Ascending aorta (tissue), 2 donors: ENCODE results near the gene SH3RF3. TPM values are rescaled to one million over a fixed set of nuclear protein-coding genes. Genes with fewer than 3 reads are reported as not detected.
A peak's percentile ranks its signal among the peaks of the same experiment; 100 is the strongest.

Experiments
- DNase-seq, 2 donors: peaks; one replicate each; pipeline ENCODE4 v3.0.0-alpha.2; 2019; ENCODE audit warnings: low spot score in 2 of 2
- H3K27ac ChIP-seq, 2 donors: fragments of 200-600 bp; sonication (generic); one replicate each; pipeline ENCODE4 v1.5.1; 2016 to 2017; ENCODE audit warnings: mild to moderate bottlenecking in 1 of 2
- H3K27me3 ChIP-seq: fragments of 200-600 bp; sonication (generic); one replicate; pipeline ENCODE4 v1.5.1; 2017
- H3K36me3 ChIP-seq, 2 donors: fragments of 200-600 bp; sonication (generic); one replicate each; pipeline ENCODE4 v1.5.1; 2016
- H3K4me1 ChIP-seq, 2 donors: fragments of 200-600 bp; sonication (generic); one replicate each; pipeline ENCODE4 v1.5.1; 2016 to 2017; ENCODE audit warnings: mild to moderate bottlenecking in 1 of 2
- H3K4me3 ChIP-seq, 2 donors: fragments of 200-600 bp; sonication (generic); one replicate each; pipeline ENCODE4 v1.5.1; 2016 to 2017; ENCODE audit warnings: mild to moderate bottlenecking in 1 of 2
- H3K9me3 ChIP-seq, 2 donors: fragments of 200-600 bp; sonication (generic); one replicate each; pipeline ENCODE4 v1.5.1; 2016
- intact Hi-C: fragments of 100-400 bp; cut with DNase I; formaldehyde crosslinking; loops from one replicate; pipeline ENCODE4 v1.15.1; 2023
- total RNA-seq: library from RNA; depleted of rRNA; stranded (reverse); fragments of >200 nt; gene quantifications from one replicate; pipeline ENCODE4 v1.1.0, GENCODE V29; 2016
- TF ChIP-seq, protein P1 (sequence below), 3 experiments: fragments of 200-600 bp in 2 of 3; fragments of 450-650 bp in 1 of 3; sonication (generic) in 2 of 3; IDR thresholded peaks; one replicate each; pipeline ENCODE4 v1.5.1; 2016 to 2019; ENCODE audit warnings: antibody characterized with exemption in 3 of 3, mild to moderate bottlenecking in 1 of 3, moderate library complexity in 1 of 3

SH3RF3 gene
- total RNA-seq, 1 donor from 2014 or later, result 53.5 TPM

DNA sequence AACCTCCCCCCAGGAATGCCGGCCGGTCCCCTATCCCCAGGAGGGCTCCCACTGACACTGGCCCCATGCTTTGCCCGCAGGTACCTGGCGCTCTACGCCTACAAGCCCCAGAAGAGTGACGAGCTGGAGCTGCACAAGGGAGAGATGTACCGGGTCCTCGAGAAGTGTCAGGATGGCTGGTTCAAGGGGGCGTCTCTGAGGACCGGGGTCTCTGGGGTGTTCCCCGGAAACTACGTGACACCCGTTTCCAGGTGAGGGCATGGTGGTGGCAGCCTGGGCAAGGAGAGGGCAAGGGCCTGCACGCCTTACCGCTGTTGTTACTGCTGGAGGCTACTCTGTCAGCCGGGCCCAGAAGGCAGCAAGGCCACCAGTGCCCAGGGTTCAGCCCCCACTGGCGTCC is 303.4 kb downstream of the SH3RF3 start:
- intact Hi-C loops, result no loop called here

DNA sequence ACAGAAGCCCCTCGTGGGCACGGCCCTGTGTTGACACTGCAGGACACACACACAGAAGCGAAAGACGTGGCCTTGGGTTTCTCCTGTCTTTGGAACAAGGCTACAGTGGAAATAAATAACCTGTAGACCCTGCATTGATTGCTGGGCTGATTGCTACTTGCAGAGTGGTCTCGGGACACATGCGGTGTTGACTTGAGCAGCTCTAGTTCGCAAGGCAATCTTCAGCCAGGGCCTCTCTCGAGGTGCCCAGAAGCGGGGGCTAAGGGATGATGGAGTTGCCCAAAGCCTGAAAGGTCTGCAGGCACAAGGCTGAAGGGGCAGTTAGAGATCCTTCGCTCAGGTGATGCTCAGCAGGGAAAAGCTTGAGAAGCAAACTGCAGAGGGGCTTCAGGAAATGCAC is 304.5 kb downstream of the SH3RF3 start:
- no peaks in the 10 kb centered on the region for H3K9me3 ChIP-seq
- no peak for DNase-seq

More for the DNA sequence above, 303.4 kb downstream of the SH3RF3 start:
- DNase-seq, result no peak
- no peaks in the 10 kb centered on the region for H3K27me3 ChIP-seq
- no peak overlapping the region for H3K4me3 ChIP-seq
- H3K4me1 ChIP-seq, result peaks cover 13 to 18% of the 10 kb centered on the region in 2 donors
- no peak overlapping the region for H3K27ac ChIP-seq
- peaks cover 8 to 15% of the 10 kb centered on the region in 2 donors for H3K36me3 ChIP-seq
- TF ChIP-seq, protein P1, sequence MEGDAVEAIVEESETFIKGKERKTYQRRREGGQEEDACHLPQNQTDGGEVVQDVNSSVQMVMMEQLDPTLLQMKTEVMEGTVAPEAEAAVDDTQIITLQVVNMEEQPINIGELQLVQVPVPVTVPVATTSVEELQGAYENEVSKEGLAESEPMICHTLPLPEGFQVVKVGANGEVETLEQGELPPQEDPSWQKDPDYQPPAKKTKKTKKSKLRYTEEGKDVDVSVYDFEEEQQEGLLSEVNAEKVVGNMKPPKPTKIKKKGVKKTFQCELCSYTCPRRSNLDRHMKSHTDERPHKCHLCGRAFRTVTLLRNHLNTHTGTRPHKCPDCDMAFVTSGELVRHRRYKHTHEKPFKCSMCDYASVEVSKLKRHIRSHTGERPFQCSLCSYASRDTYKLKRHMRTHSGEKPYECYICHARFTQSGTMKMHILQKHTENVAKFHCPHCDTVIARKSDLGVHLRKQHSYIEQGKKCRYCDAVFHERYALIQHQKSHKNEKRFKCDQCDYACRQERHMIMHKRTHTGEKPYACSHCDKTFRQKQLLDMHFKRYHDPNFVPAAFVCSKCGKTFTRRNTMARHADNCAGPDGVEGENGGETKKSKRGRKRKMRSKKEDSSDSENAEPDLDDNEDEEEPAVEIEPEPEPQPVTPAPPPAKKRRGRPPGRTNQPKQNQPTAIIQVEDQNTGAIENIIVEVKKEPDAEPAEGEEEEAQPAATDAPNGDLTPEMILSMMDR (IDR thresholded peaks at IDR 0.05), result no peak
- no peaks in the 10 kb centered on the region for H3K9me3 ChIP-seq

DNA sequence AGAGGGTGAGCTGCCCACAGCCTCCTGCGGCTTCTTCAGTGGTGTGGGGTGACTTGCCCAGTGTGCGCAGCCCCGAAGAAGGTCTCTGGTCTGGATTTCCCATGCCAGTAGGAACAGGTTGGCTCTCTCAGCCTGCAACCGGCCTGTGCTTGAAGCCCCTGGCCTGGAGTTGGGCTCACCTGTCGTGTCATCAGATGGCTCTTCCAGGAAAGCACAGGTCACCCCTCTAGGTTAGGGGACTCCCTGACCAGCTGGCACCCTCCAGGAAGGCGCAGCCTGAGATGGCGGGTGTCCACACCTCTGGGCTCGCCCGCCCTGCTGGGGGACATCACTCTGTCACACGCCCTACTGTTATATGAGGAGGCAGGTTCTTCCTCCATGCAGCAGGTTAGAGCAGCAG is 304.9 kb downstream of the SH3RF3 start:
- H3K9me3 ChIP-seq, result no peaks in the 10 kb centered on the region

More for the DNA sequence above, 304.5 kb downstream of the SH3RF3 start:
- intact Hi-C loops, result no loop called here
- no peaks in the 10 kb centered on the region for H3K27me3 ChIP-seq
- peaks cover 24 to 29% of the 10 kb centered on the region in 2 donors for H3K4me1 ChIP-seq
- peak overlapping the region in 1 of 2 donors; percentile 14 for H3K27ac ChIP-seq
- peaks cover 9 to 15% of the 10 kb centered on the region in 2 donors for H3K36me3 ChIP-seq
- no peak overlapping the region for H3K4me3 ChIP-seq
- TF ChIP-seq, protein P1 (IDR thresholded peaks at IDR 0.05), result no peak

DNA sequence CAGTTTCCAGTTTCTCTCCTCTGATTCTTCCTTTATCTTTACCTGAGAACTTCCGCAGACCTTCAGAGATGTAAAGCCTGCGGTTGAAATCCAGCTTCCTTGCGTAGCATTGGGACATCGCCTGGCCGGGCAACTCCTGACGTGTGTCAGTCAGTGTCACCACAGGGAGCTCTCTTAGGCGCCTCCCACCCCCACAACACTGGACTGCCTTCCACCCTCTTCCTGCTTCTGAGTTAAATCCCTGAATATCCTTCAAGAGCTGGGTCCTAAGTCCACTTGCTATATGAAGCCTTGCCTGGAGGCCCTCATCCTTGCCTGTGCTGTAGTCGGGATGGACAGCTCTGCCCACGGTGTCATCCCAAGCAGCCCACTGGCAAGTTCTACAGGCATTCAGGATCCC is 305.3 kb downstream of the SH3RF3 start:
- Histone ChIP-seq H3K36me3 (peaks cover 9 to 11% of the 10 kb centered on the region in 2 donors), H3K27ac (peak overlapping the region; percentile 89 to 96), H3K4me1 (peaks cover 29 to 35% of the 10 kb centered on the region in 2 donors), H3K4me3 (no peak overlapping the region), H3K9me3 (no peaks in the 10 kb centered on the region), H3K27me3 (no peaks in the 10 kb centered on the region)
- intact Hi-C loops, result no loop called here
- TF ChIP-seq, protein P1 (IDR thresholded peaks at IDR 0.05), result no peak
- no peak for DNase-seq

More for the DNA sequence above, 304.9 kb downstream of the SH3RF3 start:
- Histone ChIP-seq H3K36me3 (peaks cover 9 to 12% of the 10 kb centered on the region in 2 donors), H3K4me1 (peaks cover 26 to 31% of the 10 kb centered on the region in 2 donors), H3K27ac (peak overlapping the region; percentile 14 to 96), H3K27me3 (no peaks in the 10 kb centered on the region), H3K4me3 (no peak overlapping the region)
- TF ChIP-seq, protein P1 (IDR thresholded peaks at IDR 0.05), result no peak
- intact Hi-C loops, result no loop called here
- DNase-seq, result no peak

DNA sequence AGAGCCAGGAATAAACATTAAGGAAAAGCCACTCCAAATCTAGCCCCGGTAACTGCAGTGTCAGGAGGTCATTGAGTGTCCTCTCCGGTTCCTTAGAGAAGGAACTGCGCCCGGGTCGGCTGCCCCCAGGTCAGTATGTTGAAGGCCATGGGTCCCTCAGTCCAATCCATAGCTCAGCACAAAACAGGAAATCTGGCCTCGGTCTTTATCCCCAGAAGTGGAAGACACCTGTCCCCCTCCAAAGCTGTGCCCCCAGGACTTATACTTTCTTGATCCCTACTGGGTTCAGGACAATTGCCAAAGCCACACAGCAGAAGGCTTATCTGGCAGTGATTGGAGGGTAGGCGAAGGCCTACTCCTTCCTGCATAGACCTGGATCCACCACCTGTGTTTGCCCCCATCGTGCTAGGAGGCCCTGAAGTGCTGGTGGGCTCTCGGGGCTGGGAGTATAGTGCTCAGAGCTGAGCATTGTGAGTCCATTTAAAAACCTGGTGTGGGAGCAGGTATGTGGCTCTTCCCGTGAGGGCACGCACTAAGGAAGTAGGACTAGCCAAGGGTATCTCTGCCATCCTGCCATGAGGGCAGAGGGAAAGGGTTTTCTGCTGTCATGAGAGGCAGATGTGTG is 306.2 kb downstream of the SH3RF3 start:
- peaks cover 9 to 11% of the 10 kb centered on the region in 2 donors for H3K36me3 ChIP-seq
- H3K27me3 ChIP-seq, result no peaks in the 10 kb centered on the region
- H3K4me3 ChIP-seq, result no peak overlapping the region
- peak overlapping the region; percentile 89 to 96 for H3K27ac ChIP-seq
- TF ChIP-seq, protein P1 (IDR thresholded peaks at IDR 0.05), result no peak
- DNase-seq, result no peak
- H3K9me3 ChIP-seq, result no peaks in the 10 kb centered on the region
- intact Hi-C loops, result loop anchor here (5.0 kb wide), 4 partner anchors 77 to 308 kb away; partner anchors contain the start of gene SH3RF3
- H3K4me1 ChIP-seq, result peaks cover 33 to 43% of the 10 kb centered on the region in 2 donors
